ENCODE measurements around the gene ERG.

ERG gene

DNA sequence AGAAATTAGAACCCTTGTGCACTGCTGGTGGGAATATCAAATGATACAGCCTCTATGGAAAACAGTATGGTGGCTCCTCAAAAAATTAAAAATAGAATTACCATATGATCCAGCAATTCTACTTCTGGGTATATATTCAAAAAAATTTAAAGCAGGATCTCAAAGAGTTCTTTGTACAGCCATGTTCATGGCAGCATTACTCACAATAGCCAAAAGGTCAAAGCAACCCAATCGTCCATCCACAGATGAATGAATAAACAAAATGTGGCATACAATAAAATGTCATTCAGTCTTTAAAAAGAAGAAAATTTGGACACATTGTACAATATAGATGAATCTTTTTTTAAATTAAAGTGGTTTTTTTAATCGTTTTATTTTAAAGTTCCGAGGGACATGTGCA lies 36.3 kb upstream of the ERG start:
- Histone ChIP-seq H3K4me3 (IDR thresholded peaks at IDR 0.05; ENCODE audit: insufficient read depth, low read depth, low read length) (no peak overlapping the region), H3K4me1 (ENCODE audit: low read depth, poor library complexity, severe bottlenecking) (no peaks in the 10 kb centered on the region), H3K9ac (no peak overlapping the region), H4K20me1 (ENCODE audit: insufficient read depth) (no peaks in the 10 kb centered on the region), H2AFZ (ENCODE audit: low read depth) (no peak overlapping the region), H3K27ac (no peak overlapping the region), H3K4me2 (no peak overlapping the region), H3K79me2 (ENCODE audit: insufficient read depth, low read depth) (no peaks in the 10 kb centered on the region), H3K36me3 (ENCODE audit: insufficient read depth) (no peaks in the 10 kb centered on the region), H3K27me3 (ENCODE audit: insufficient read depth, low read depth) (no peaks in the 10 kb centered on the region)
- TF ChIP-seq, protein P1, sequence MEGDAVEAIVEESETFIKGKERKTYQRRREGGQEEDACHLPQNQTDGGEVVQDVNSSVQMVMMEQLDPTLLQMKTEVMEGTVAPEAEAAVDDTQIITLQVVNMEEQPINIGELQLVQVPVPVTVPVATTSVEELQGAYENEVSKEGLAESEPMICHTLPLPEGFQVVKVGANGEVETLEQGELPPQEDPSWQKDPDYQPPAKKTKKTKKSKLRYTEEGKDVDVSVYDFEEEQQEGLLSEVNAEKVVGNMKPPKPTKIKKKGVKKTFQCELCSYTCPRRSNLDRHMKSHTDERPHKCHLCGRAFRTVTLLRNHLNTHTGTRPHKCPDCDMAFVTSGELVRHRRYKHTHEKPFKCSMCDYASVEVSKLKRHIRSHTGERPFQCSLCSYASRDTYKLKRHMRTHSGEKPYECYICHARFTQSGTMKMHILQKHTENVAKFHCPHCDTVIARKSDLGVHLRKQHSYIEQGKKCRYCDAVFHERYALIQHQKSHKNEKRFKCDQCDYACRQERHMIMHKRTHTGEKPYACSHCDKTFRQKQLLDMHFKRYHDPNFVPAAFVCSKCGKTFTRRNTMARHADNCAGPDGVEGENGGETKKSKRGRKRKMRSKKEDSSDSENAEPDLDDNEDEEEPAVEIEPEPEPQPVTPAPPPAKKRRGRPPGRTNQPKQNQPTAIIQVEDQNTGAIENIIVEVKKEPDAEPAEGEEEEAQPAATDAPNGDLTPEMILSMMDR (conservative IDR thresholded peaks at IDR 0.05; ENCODE audit: low read depth, low read length) = no peak

DNA sequence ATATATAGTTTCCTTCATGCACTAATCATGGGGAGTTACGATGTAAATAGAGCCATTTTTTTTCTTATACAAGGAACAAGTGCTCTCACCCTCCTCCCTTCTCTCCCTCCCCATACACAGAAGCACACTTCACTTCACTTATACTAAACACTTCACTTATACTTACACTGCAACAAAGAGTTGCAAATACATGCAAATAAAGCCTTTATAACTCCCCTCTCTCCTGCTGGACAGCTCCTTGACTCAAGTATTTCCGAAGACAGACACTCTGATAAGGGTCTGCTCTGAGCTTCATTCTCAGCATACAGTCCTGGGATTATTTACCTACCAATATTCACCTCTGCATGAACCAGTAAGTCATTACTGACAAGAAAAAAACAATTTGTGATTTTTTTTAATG lies 35.6 kb upstream of the ERG start:
- H3K9ac ChIP-seq = no peak overlapping the region
- TF ChIP-seq, protein P1 (conservative IDR thresholded peaks at IDR 0.05; ENCODE audit: low read depth, low read length) = no peak
- no peak overlapping the region for H3K4me2 ChIP-seq

DNA sequence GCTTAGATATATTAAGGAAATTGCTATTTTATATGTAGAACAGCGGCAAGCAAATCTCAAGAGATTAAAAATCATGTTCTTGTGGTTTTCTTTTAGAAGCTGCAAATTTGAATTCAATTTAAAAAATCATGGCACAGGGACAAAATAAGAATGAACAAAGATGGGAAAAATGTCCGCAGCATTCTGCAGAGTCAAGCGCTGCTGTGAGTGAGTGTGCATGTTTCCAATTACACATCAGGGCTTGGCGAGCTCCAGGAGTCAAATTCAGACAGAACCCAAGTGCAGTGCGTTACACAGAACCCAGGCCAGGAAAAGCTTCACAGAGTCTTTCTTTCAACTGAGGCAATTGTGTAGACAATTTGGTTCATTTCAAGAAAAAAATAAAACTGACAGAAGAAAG lies 33.3 kb upstream of the ERG start:
- Histone ChIP-seq H3K4me1 (ENCODE audit: low read depth, poor library complexity, severe bottlenecking) (no peaks in the 10 kb centered on the region), H4K20me1 (ENCODE audit: insufficient read depth) (no peaks in the 10 kb centered on the region), H2AFZ (ENCODE audit: low read depth) (no peak overlapping the region), H3K27ac (no peak overlapping the region), H3K9ac (no peak overlapping the region), H3K4me3 (IDR thresholded peaks at IDR 0.05; ENCODE audit: insufficient read depth, low read depth, low read length) (no peak overlapping the region), H3K36me3 (ENCODE audit: insufficient read depth) (no peaks in the 10 kb centered on the region), H3K79me2 (ENCODE audit: insufficient read depth, low read depth) (no peaks in the 10 kb centered on the region), H3K27me3 (ENCODE audit: insufficient read depth, low read depth) (no peaks in the 10 kb centered on the region), H3K4me2 (no peak overlapping the region)
- TF ChIP-seq, protein P1 (conservative IDR thresholded peaks at IDR 0.05; ENCODE audit: low read depth, low read length) = no peak

More for the DNA sequence above, 35.6 kb upstream of the ERG start:
- Histone ChIP-seq H3K27ac (no peak overlapping the region), H3K27me3 (ENCODE audit: insufficient read depth, low read depth) (no peaks in the 10 kb centered on the region), H3K4me3 (IDR thresholded peaks at IDR 0.05; ENCODE audit: insufficient read depth, low read depth, low read length) (no peak overlapping the region), H3K79me2 (ENCODE audit: insufficient read depth, low read depth) (no peaks in the 10 kb centered on the region), H4K20me1 (ENCODE audit: insufficient read depth) (no peaks in the 10 kb centered on the region), H3K4me1 (ENCODE audit: low read depth, poor library complexity, severe bottlenecking) (no peaks in the 10 kb centered on the region), H2AFZ (ENCODE audit: low read depth) (no peak overlapping the region), H3K36me3 (ENCODE audit: insufficient read depth) (no peaks in the 10 kb centered on the region)

DNA sequence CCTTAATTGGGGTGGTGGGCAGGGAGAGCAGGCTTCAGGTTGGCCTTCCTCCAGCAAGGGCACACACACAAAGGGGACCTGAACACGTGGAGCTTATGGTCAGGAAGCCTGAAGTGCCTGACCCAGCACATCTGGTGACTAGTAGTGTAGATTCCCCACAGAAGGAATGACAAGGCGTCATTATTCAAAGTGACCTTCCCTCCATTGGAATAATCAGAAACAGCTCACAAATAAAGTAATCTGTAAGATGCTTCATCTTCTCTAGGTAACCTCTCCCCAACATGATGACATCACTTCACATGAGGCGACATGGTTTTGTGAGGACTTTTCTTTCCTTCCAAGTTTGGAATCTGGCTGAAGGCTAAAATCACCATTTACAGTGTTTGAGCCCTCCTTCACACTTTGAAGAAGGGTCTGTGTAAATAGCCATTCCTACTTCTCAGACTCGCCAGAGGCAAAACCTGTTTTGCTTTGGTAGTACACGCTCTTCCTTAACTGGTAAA lies 32.8 kb upstream of the ERG start:
- Histone ChIP-seq H3K27me3 (ENCODE audit: insufficient read depth, low read depth) (no peaks in the 10 kb centered on the region), H2AFZ (ENCODE audit: low read depth) (no peak overlapping the region)

More for the DNA sequence above, 32.8 kb upstream of the ERG start:
- no peaks in the 10 kb centered on the region for H3K4me1 ChIP-seq (ENCODE audit: low read depth, poor library complexity, severe bottlenecking)
- H3K36me3 ChIP-seq (ENCODE audit: insufficient read depth) = no peaks in the 10 kb centered on the region
- H3K27ac ChIP-seq = no peak overlapping the region
- TF ChIP-seq, protein P1 (conservative IDR thresholded peaks at IDR 0.05; ENCODE audit: low read depth, low read length) = no peak
- H3K4me3 ChIP-seq (IDR thresholded peaks at IDR 0.05; ENCODE audit: insufficient read depth, low read depth, low read length) = no peak overlapping the region
- no peak overlapping the region for H3K9ac ChIP-seq
- no peaks in the 10 kb centered on the region for H4K20me1 ChIP-seq (ENCODE audit: insufficient read depth)
- no peak overlapping the region for H3K4me2 ChIP-seq
- no peaks in the 10 kb centered on the region for H3K79me2 ChIP-seq (ENCODE audit: insufficient read depth, low read depth)

Measured in KMS-11 (cell line).